ENCODE data around the gene OR5K2.

Gene OR5K2
- total RNA-seq: 0 reads per million in 3 experiments

DNA sequence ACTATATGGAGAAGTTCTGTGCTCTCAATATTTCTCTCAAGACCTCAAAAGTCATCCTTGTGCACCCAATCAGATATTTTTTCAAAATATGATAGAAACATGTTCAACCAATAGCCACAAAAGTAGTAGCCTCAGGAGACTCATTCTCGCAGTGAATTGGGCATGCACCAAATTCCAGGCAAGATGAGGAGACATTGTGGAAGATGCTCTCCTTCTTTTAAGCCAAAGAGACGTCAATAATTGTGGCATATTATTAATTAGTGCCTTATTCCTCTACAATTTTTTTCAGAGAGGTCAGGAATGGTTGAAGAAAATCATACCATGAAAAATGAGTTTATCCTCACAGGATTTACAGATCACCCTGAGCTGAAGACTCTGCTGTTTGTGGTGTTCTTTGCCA is at the start of gene OR5K2:
TSS of gene OR5K2 (plus strand) at position 301 of the 400 bp plus-strand sequence. CDS start at position 301, 0 bp downstream.
- no peak for DNase-seq

DNA sequence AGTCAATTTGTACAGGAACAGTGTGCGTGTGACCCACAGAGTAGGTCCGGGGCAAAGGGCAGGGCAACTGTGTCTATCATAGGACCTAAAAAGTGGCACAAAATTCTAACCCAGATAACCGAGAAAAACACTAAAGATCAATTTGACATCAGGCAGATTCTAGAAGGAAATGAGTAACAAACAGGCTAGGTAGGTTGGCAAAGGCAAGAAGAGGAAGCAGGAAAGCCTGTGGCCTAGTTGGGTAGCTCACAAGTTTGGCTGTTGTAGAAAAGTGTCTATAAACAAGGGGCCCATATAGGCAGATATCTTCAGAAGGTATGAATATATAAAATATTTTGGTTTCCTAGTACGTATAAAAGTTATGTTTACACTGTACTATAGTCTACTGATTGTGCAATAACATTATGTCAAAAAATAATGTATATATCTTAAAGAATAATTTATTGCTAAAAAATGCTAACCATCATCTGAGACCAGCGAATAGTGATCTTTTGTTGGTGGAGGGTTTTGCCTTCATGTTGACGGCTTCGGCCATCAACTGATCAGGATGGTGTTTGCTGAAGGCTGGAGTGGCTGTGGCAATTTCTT is 47.8 kb upstream of the OR5K2 start:
- no peak for DNase-seq

DNA sequence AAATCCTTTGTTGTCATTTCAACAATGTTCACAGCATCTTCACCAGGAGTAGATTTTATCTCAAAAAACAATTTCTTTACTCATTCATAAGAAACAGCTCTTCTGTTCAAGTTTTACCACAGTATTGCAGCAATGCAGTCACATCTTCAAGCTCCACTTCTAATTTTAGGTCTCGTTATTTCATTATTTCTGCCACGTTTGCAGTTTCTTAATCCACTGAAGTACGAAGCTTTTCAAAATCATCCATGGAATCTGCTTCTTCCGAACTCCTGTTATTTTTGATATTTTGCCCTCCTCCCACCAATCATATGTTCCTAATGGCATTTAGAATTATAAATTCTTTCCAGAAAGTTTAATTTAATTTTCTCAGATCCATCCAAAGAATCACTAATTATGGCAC is 47.1 kb upstream of the OR5K2 start:
- DNase-seq: no peak

DNA sequence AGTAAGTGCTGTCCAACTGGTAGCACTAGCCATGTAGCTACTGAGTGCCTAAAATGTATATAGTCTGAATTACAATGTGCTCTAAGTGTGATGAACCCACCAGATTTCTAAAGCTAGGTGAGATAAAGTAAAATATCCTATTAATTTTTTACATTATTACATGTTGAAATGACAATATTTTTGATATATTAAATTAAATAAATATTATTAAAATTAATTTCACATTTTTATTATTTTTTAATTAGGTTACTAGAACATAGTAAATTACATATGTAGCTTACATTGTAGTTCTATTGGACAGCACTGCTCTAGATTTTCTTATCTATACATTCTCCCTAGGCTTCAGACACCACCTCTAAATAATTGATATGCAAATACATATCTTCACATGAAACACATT is 43.7 kb upstream of the OR5K2 start:
- no peak for DNase-seq

DNA sequence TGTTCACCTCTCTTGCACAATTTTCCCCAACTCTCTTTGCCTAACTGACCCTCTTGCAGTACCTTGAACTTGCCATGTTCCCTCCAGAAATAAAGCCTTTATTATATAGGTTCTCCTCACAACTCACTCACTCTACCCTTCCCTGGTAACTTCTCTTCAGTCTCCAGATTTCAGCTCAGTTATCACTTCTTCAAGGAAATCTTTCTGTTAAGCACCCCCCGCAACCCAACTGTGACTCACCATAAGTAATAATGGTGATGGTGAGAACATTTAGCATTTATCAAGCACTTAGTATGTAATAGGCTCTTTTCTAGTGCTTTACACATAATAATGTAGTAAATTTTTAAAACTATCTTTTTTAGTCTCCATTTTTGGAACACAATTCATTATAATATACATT is 42.6 kb upstream of the OR5K2 start:
- DNase-seq: no peak

DNA sequence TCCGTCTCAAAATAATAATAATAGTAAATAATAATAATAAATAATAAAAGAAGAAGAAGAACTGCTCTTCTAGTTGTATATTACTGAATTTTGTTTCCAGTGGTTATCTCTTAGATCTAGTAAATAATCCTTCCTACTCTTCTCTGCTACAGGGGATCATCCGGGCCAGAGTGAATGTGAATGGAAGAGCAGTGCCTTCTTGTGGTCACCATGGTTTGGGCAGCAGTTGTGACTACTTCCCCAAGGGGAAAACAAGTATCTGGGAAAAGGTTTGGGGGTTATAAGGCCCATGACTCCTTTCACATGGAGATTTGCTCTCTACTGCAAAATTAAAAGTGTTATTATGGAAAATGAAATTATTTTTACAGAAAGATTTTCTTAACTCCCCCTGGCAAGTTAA is 39.9 kb upstream of the OR5K2 start:
- no peak for DNase-seq

DNA sequence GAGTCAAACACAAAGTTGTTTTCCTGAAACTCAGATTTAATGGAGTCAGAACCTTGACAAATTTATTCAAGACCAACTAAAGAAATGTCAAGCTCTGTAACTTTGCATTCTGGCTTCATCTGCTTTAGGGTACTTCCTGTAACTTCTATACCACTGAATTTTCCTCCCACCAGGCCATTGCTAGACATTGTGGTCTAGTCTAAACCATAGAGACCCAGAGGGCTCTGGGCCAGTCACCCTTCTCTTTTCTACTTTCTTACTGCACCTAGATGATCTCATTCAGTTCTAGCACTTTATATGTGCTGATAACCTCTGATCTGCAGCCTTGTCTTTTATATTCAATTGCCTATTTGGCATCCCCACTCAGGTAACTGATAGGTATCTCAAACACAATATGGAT is 37.3 kb upstream of the OR5K2 start:
- DNase-seq: no peak

DNA sequence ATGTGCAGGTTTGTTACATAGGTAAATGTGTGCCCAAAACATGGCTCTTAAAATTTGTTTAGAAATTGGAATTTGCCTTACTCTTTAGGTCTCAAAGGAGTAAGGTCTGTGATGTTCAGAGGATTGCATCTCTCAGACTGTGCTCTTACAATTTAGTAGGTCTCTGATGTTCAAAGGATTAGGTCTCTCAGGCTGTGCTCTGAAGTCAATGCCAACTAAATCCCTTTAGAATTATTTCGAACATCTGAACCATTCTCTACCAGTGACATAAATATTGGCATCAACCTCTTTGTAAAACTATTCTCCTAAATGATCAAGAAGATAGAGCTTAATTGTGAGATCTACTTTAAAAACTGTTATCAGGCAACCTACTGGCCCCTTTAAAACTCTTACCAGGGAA is 34.6 kb upstream of the OR5K2 start, which contains the start of gene OR5K1:
TSS of gene OR5K1 (plus strand) at position 301 of the 400 bp plus-strand sequence. CDS start 6,376 bp downstream, outside the sequence.
- no peak for DNase-seq

DNA sequence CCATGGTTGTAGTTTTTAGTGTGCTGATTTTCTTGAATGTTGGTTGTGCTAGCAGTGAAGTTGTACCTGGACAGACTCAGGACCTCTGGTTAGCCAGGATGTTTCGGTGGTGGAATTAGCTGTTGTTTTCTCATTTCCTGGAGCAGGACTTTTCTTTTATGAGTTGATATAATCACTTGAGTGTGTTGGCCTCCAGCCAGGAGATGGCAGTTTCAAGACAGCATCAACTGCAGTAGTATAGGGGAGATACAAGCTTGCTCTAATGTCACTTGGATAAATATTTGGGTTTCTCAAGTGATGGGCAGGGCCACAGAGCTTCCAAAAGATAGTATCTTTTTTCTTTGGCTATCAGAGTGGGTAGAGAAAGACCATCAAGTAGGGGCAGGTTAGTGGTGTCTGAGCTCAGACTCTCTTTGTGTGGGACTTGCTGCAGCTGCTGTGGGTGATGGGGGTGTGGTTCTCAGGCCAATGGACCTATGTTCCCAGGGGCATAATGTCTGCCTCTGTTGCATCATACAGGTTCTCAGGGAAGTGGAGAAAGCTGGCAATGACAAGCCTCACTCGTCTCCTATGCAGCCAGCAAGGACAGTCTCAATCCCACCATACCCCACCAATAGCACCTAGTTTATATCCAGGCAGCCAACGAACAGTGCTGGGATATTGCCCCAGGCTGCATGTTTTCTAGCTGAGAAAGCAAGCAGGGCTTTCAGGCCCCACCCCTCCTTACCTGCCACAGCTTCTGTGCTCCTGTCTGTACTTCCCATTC is 14.6 kb upstream of the OR5K2 start:
- no peak for DNase-seq

DNA sequence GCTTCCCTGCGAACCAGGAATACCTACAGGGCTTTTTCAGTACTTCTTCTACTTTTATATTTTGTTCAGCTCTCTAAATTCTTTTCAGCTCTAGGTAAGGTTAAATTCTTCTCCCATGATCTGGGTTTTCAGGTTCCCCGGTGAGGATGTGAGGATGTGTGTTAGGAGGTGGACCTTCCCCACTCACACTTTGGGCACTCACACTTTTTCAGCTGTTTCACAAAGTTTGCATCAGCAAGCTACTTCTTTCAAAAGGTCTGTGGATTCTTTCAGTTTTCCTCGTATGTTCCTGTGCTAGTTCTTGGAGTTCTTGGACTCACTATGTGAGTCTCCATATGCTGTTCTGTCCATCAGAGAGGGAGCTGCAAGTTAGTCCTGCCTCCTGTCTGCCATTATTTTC is 13.9 kb upstream of the OR5K2 start:
- no peak for DNase-seq

DNA sequence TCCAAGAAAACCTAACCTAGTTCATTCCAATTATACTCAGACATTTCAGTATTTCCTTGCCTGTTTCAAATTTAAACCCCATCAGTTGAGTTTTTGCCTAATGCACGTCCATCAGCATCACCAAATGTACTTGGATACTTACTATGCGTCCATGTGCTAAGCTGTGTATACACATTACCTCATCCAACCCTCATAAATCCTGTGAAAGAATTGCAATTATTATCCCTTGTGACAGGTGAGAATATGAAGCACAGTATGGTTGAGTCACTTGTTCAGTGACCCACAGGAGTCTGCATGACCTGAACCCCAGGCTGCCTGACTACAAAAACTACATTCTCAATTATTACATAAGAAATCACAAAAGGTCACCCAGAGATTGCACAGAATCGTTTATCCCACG is 2.5 kb downstream of the OR5K2 start:
- DNase-seq: no peak

DNA sequence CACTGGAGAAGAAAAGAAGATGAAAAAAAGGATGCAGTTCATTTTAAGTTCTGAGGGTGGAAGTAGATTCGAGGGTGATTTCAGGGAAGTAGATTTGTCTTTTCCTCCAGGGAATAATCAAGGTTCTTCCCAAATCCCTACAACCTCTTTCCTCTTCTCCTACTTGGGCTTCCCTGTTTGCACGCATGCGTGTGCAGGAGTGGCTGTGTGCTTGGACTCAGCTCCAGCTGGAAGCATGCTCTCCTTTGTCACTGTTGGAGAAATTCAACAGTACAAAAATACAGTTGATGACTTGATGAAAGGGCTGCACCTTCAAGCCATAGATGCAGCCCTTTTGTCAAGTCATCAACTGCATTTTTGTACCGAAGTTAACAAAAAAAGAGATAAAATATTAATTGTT is 3.8 kb downstream of the OR5K2 start:
- DNase-seq: no peak

DNA sequence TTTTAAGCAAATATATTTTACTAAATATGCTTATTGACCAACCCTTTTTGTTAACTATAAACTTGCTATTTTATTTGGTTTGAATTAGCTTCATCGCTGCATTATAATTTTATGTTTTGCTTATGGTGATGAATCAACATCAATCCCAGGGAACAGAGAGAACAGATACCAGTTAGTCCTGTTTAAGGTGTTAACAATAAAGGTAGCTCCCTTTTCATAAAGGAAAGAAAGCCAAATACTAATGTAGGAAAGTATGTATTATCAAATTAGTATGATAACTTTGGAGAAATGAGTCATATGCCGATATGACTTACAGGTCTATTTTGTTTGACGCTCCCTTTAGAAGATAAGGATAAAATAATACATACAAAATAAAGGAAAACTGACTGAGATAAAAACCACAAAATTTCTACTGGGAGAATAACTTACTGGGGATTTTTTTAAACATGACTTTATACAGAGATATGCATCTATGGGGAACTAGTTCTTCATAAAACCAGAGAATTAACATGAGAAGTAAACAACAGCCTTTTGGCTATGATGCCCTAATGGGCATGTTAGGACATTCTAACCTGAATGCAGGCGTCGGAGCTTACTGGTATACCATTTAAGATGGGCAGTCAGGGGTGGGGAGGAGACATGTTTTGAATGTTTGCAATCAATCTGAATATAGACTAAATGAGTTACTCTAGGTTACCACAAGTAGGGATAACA is 4.5 kb downstream of the OR5K2 start:
- DNase-seq: no peak

DNA sequence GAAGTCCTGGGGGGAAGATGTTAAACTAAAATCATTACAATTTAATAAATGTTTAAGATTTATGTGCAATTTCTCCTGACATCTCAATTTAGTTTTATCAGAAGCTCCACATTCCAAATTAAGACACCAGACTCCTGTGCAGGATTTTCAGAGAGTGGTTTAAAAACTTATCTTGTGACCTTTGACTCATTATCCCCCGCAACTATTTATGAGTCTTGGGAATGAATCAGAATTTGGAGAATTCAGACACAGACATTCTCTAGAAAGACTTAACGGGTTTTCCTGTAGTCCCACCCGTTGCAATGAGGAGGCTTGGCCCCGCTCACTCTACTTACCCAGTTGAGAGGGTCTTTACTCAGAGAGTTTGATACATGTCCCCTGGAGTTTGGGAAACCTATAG is 7.1 kb downstream of the OR5K2 start:
- no peak for DNase-seq

DNA sequence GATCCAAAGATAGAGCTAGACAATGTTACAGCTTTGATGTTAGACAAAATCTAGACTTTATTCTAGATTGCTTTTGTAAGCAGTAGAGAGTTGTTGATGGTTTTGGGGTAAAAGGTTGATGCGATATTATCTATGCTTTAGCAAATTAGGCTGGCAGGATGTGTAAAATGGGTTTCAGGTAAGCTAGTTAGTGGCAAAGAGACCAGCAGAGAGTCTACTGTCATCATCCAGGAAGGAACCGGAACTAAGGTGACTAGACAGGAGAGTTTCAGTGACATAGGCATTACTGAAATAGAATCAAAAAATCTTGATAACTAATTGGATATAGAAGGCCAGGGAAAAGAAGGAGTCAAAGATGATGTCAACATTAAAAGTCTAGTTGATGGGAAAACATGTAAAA is 11.1 kb downstream of the OR5K2 start:
- peak; percentile 23 for DNase-seq

DNA sequence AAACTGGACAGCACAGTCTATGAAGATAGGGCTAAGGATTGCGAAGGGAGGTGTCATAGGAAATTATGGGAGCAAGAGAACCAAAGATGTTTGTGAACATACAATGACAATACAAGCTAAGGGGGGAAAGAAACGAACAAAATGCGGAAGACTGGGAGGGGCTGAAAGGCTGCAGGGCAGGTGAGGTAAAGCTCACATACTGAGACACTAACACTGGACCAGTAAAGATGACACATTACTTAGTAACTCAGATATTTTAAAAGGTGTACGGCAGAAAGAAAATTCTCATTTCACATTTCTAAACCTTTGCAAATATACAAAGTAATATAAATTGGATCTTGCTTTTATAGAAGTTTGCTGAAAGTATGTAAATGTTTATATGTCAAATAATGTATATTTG is 15.1 kb downstream of the OR5K2 start:
- DNase-seq: no peak

DNA sequence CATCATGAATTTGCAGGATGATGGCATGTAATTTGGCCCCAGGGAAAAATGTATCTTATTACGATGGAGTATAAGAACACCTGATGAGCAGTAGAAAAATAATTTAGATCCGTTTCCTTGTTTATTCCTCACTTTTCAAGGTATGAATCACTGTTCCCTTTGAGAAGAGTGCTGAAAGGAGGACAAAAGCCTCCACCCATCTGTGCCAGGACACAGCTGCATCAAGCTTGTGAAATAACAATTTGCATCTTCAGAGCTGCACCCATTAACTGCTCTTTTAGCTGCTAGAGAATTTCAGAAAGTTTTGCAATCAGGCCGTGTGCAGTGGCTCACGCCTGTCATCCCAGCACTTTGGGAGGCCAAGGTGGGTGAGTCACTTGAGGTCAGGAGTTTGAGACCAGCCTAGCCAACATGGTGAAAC is 15.6 kb downstream of the OR5K2 start:
- no peak for DNase-seq

DNA sequence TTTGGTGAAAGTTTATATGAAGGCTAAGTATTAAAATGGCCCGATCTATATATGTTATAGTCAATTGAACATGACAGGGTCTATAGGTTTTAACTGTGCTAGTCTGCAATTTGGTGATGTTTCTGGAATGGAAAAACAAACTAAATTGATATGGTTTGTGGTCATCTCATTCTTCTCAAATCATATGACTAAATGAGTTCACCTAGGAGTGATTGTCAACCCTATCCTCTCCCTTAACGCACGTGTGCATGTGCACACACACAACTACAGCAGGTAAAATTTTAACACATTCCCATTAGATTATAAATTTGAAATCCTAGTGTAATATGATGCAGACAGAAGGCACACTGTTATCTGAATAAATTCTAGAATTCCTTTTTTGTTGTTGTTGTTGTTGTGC is 16.3 kb downstream of the OR5K2 start:
- DNase-seq: no peak

DNA sequence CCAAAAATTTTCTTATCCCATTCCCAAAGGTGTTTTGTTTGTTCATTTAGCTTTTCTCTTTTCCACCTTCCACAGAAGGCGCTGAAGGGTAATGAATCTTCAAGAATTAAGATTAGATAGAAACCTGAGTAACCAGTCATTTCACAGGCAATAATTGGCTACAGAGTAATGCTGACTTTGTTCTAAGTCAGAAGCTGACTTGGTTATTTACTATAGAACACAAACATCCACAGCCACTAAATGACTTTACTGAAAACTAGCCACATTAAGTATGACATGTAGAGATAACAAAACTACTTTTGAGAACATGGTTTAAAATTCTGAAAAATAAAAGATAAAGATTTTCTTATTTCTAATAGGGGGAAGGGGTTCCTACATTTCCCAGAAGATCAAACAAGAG is 17.5 kb downstream of the OR5K2 start:
- DNase-seq: no peak

DNA sequence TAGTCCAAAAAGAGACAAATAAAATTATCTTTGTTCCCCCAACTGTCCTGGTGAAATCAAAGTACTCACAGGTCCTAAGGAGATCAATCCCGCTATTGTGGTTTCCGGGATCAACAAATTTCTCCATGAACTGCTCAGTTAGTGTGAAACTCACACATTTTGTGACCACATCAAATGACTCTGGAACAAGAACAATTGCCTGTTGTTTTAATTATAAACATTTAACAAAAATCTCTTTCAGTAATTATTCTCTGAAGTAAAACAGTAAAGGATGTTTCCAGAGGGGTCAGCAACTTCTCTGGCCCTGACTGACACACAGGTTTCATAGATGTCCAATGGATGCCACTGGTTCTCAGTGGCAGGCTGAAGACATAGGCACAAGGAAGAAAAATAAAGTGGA is 21.3 kb downstream of the OR5K2 start:
- no peak for DNase-seq

DNA sequence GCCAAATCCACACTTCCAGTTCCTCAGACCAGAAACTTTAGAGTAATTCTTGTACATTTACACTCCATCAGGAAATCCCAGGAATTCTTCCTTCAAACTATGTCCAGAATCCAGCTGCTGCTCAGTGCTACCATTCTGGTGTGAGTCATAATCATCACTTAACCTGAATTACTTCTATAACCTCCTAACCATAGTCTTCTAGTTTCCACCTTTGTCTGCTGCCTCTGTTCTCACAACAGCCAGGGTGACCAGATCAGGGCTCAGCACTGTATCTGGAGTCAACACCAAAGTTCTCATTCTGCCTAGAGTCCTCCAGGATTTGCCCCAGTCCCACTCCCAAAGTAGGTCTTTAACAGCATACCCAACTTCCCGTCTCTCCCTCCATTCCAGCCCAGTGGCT is 21.9 kb downstream of the OR5K2 start:
- DNase-seq: no peak

DNA sequence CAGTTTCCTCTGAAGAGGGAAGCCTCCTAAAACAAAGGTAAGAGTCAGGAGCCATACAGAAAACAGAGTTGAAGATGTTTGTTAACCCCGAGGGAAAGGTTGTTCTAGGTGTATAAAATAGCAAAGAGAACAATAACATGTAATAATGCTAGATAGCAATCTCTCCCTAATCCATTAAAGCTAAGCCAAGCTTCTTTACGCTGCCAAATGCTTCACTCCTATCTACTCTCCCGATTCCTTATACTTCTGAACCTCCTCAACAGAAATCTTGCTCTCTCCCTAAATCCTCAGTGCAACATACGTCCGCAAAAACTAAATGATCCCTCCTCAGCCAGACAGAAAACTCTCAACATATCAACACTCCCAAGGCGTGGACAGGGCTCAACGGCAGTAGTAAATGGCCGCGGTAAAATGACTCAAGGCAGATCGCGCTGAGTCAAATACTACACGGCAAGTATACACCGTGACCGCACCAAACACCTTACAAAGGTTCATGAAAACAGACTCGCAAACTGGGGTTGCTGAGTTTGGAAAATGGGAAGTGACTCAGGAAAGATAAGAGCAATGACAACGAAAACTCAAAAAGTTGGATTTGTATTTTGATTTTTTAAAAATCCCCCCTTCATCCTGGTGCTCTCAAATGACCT is 24.5 kb downstream of the OR5K2 start:
- DNase-seq: peak; percentile 38

DNA sequence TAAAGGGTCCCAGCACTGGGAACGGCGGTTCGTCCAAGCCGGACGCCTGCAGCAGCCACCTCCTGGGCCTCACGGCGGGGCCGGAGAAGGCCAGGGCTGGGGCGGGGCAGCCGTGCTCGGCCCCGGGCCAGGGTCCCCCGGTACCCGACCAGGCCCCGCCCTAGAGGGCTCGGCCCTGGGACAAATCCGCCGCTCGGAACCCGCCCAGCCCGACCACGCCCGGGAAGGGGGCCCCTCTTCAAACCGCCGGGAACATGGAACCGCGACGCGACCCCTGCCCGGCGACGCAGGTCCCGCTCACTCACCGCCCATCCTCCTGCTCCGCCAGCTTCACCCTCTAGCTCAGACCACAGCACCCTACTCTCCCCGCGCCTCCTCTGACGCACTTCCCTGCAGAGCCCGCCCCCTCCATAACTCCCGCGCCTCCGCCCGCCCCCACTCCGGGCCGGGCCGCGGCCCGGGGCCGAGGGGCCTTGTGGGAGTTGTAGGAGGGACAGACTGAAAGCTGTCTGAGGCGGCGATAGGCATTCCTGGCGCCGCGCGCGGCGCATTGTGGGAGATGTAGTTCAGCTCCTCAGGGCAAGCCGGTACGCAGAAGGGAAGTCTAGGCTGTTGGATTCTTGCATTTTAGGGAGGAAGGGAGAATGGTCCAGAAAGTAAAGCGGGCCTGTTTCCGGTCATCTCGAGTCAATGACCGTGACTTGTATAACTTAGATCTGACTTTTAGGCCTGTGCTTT is 25.2 kb downstream of the OR5K2 start, which contains the start of gene CLDND1:
TSS of gene CLDND1 (minus strand) at position 359 of the 738 bp plus-strand sequence. CDS start 1,478 bp downstream, outside the sequence.
- DNase-seq: peak; percentile 94
